Adrenal gland (tissue), 5 donors: Measurements from ENCODE around the gene CCDC3.

Experiments used
- POLR2A ChIP-seq, 2 donors: fragments of 450-650 bp; IDR thresholded peaks; one replicate each; pipeline ENCODE4 v1.6.1; 2017; ENCODE audit warnings: antibody characterized with exemption in 2 of 2, mild to moderate bottlenecking in 2 of 2, moderate library complexity in 1 of 2
- TF ChIP-seq, protein P1 (sequence below), 6 experiments: fragments of 450-650 bp in 4 of 6; fragments of 200-600 bp in 2 of 6; sonication (generic) in 1 of 6; IDR thresholded peaks; 1 replicate in 5 of 6; 2 replicates in 1 of 6; pipeline versions ENCODE4 v1.5.1 to v1.8.0; 2016 to 2021; ENCODE audit warnings: antibody characterized with exemption in 6 of 6, mild to moderate bottlenecking in 2 of 6, moderate library complexity in 1 of 6
- donor health status: DM: no; HTN: no; CAD: no.

DNA sequence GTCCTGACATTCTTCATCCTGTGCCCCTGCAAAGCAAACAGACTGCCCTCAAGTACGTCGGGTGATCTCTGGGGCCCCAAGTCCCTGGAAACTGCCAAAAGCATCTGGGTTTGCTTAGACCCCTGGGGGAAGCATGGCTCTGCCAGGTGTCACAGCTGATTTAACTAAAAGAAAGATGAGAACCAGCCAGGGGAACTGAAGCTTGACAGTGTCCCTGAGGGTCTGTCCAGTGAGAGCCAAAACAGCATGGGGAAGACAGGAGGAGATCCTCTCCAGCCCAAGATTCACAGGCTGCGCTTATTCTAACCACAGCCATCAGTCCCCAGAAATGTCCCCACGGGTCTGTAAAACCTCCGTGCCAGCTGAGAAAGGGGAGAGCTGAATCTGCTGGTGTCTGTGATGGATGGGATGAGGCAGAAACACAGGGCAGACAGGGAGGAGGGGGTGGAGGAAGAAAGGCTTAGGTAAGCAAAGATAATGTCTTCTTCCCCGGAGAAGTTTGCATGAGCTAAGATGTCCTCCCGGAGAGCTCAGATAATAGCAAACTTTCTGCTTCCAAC is 21.3 kb downstream of the CCDC3 start:
- TF ChIP-seq, protein P1, sequence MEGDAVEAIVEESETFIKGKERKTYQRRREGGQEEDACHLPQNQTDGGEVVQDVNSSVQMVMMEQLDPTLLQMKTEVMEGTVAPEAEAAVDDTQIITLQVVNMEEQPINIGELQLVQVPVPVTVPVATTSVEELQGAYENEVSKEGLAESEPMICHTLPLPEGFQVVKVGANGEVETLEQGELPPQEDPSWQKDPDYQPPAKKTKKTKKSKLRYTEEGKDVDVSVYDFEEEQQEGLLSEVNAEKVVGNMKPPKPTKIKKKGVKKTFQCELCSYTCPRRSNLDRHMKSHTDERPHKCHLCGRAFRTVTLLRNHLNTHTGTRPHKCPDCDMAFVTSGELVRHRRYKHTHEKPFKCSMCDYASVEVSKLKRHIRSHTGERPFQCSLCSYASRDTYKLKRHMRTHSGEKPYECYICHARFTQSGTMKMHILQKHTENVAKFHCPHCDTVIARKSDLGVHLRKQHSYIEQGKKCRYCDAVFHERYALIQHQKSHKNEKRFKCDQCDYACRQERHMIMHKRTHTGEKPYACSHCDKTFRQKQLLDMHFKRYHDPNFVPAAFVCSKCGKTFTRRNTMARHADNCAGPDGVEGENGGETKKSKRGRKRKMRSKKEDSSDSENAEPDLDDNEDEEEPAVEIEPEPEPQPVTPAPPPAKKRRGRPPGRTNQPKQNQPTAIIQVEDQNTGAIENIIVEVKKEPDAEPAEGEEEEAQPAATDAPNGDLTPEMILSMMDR (IDR thresholded peaks at IDR 0.05), result no peak
- no peak for TF ChIP-seq POLR2A (IDR thresholded peaks at IDR 0.05)
